Measurements from ENCODE around the gene OTX2.

Gene OTX2

GRCh38 chr14:56810147-56810719 lies at the start of gene OTX2:
Gene OTX2, minus strand, starts transcription at chr14:56810479. Its CDS starts 5,023 bp downstream, at chr14:56805456.
- DNase-seq = no peak

- DNase-seq = no peak
Measured at GRCh38 chr14:56858422-56858821, 48.1 kb upstream of the OTX2 start.

- DNase-seq = no peak
Measured at GRCh38 chr14:56857216-56857615, 46.9 kb upstream of the OTX2 start.

GRCh38 chr14:56855891-56856461 lies 45.7 kb upstream of the OTX2 start:
- no peak for DNase-seq

- DNase-seq = no peak
Measured at GRCh38 chr14:56854325-56854724, 44.0 kb upstream of the OTX2 start.

GRCh38 chr14:56846970-56847930 lies 37.0 kb upstream of the OTX2 start:
- DNase-seq = no peak

GRCh38 chr14:56844406-56845002 lies 34.2 kb upstream of the OTX2 start:
- no peak for DNase-seq

- DNase-seq = no peak
Measured at GRCh38 chr14:56841611-56842010, 31.3 kb upstream of the OTX2 start.

- no peak for DNase-seq
Measured at GRCh38 chr14:56840221-56840620, 29.9 kb upstream of the OTX2 start.

- DNase-seq = no peak
Measured at GRCh38 chr14:56829151-56829550, 18.9 kb upstream of the OTX2 start.

- DNase-seq = no peak
Measured at GRCh38 chr14:56826214-56826613, 15.9 kb upstream of the OTX2 start.

GRCh38 chr14:56821805-56822610 lies 11.7 kb upstream of the OTX2 start:
- DNase-seq = no peak

GRCh38 chr14:56821177-56821576 lies 10.9 kb upstream of the OTX2 start:
- DNase-seq = no peak

GRCh38 chr14:56817396-56817921 lies 7.2 kb upstream of the OTX2 start:
- no peak for DNase-seq

- DNase-seq = no peak
Measured at GRCh38 chr14:56816574-56817391, 6.5 kb upstream of the OTX2 start.

GRCh38 chr14:56815745-56816144 lies 5.5 kb upstream of the OTX2 start:
- DNase-seq = no peak

- DNase-seq = no peak
Measured at GRCh38 chr14:56814969-56815700, 4.9 kb upstream of the OTX2 start.

- DNase-seq = no peak
Measured at GRCh38 chr14:56814519-56814959, 4.3 kb upstream of the OTX2 start.

- no peak for DNase-seq
Measured at GRCh38 chr14:56813143-56813551, 2.9 kb upstream of the OTX2 start.

GRCh38 chr14:56812364-56813141 lies 2.3 kb upstream of the OTX2 start:
- DNase-seq = no peak

All from stimulated activated CD4-positive, alpha-beta T cell treated with anti-CD3 and anti-CD28 coated beads, Interleukin-2, amount 100 ng/mL, for 24 hours (primary cell).